GM18517 (cell line): ENCODE data around the gene GPR142.

Source experiments
- ATAC-seq: cut with Tn5 transposase; IDR thresholded peaks from one replicate; pipeline ENCODE4 v1.9.1; 2021; ENCODE audit warnings: mild to moderate bottlenecking, moderate library complexity; ENCODE audit not compliant: unreplicated experiment

GPR142 gene

DNA sequence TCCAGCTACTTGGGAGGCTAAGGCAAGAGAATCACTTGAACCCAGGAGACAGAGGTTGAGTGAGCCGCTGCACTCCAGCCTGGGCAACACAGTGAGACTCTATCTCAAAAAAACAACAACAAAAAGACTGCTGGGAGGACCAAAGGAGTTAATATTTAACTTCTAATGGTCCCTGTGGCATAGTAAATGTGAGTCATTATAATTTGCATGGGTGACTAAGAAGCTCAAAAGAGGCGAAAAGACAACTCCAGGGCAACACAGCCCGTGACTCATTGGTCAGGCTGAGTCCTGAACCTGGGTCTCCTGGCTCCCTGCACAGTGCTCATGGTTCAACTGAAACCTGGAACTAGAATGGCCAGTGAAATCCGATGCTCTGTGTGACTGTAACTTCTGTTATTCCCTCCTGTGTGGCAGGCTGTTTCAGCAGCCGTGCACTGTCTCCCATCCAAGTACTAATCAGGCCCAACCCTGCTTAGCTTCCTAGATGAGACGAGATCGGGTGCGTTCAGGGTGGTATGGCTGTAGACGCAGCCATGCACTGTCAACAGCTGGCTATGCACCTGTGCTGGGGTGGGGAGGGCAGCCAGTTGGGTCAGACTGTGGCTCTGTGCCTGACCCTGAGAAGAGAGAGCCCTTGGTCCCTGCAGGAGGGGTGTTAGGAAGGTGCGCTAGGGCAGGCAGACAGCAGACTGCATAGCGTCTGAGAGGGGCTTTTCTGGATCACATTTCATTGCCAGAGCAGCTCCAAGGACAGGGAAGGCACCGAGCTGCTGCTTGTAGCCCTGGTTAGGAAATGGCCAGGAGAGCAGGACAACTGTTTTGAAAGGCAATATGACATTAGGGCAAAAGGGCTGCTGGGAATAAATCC is 50.1 kb downstream of the GPR142 start:
- ATAC-seq, result no peak

DNA sequence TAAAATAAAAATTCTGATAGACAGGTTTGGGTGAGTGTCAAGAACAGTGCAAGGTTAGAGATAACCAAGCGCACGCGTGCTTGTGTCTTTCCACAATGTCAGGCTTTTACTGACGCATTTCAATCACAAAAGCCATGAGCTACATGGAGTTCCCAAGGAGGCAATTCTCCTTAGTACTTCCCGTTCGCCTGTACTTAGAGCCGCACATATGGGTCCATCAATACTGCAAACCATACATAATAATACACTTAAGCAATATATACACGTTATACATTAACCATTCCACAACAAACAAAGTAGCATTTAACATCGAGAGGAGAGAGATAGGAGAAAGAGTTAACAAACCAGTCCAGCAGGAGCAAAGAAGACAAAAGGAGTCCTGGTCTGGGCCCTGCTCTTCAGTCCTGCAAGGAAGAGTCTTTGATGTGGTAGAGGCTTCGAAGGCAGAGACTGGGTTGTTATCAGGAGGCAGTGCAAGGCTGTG is 52.7 kb downstream of the GPR142 start:
- ATAC-seq, result no peak
